ENCODE measurements around the gene DNAI2.

- TF ChIP-seq CTCF (IDR thresholded peaks at IDR 0.05), result no peak
- no peak for TF ChIP-seq POLR2A (IDR thresholded peaks at IDR 0.05)
- TF ChIP-seq POLR2AphosphoS5 (IDR thresholded peaks at IDR 0.05), result no peak
- no peak for TF ChIP-seq EP300 (IDR thresholded peaks at IDR 0.05)
Observed at GRCh38 chr17:74251569-74251968, 22.5 kb upstream of the DNAI2 start.

All from sigmoid colon (tissue), 4 donors.